Sigmoid colon (tissue), 4 donors: Measurements from ENCODE around the gene LCOR.

Source experiments
- EP300 ChIP-seq, 4 donors: sonication (generic); formaldehyde crosslinking; IDR thresholded peaks; one replicate each; pipeline ENCODE4 v1.6.1; 2017; ENCODE audit warnings: antibody characterized with exemption in 4 of 4
- POLR2A ChIP-seq, 2 donors: fragments of 450-650 bp; IDR thresholded peaks; one replicate each; pipeline ENCODE4 v1.6.1; 2016; ENCODE audit warnings: antibody characterized with exemption in 2 of 2, mild to moderate bottlenecking in 2 of 2, moderate library complexity in 2 of 2
- TF ChIP-seq, protein P1 (sequence below), 4 experiments: fragments of 450-650 bp in 3 of 4; fragments of 200-600 bp in 1 of 4; IDR thresholded peaks; one replicate each; pipeline ENCODE4 v1.5.1; 2016 to 2019; ENCODE audit warnings: antibody characterized with exemption in 4 of 4, mild to moderate bottlenecking in 3 of 4, moderate library complexity in 2 of 4

DNA sequence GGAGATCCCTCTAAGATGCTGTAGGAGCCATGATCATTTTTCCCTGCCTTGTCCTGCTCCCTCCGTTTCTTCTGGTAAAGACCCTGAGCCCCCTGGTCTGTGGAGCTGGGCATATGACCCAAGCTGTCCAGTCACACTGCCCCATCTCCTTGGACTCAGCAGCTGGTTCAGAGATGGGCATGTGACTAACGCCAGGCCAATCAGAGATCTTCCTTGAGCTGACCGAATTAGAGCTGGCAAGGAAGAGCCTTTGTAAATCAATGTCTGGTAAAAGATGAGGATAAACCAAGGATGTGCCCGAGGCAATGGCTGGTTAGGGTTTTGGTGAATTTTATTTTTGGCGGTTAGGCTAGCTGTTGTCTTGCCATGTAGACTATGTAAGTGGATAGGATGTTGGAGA lies 173.3 kb downstream of the LCOR start:
- TF ChIP-seq, protein P1, sequence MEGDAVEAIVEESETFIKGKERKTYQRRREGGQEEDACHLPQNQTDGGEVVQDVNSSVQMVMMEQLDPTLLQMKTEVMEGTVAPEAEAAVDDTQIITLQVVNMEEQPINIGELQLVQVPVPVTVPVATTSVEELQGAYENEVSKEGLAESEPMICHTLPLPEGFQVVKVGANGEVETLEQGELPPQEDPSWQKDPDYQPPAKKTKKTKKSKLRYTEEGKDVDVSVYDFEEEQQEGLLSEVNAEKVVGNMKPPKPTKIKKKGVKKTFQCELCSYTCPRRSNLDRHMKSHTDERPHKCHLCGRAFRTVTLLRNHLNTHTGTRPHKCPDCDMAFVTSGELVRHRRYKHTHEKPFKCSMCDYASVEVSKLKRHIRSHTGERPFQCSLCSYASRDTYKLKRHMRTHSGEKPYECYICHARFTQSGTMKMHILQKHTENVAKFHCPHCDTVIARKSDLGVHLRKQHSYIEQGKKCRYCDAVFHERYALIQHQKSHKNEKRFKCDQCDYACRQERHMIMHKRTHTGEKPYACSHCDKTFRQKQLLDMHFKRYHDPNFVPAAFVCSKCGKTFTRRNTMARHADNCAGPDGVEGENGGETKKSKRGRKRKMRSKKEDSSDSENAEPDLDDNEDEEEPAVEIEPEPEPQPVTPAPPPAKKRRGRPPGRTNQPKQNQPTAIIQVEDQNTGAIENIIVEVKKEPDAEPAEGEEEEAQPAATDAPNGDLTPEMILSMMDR (IDR thresholded peaks at IDR 0.05), result no peak
- TF ChIP-seq POLR2A (IDR thresholded peaks at IDR 0.05), result no peak
- TF ChIP-seq EP300 (IDR thresholded peaks at IDR 0.05), result no peak
